ENCODE results near the gene SLC41A2. TPM values are rescaled to one million over a fixed set of nuclear protein-coding genes. Genes with fewer than 3 reads are reported as not detected.

The SLC41A2 gene
- total and polyA plus RNA-seq, 10 of the 15 experiments (the other 5 are each of a cell fraction or from before 2014, with no cell fraction given) = 3.5 to 19.0 (median 11.3) TPM

DNA sequence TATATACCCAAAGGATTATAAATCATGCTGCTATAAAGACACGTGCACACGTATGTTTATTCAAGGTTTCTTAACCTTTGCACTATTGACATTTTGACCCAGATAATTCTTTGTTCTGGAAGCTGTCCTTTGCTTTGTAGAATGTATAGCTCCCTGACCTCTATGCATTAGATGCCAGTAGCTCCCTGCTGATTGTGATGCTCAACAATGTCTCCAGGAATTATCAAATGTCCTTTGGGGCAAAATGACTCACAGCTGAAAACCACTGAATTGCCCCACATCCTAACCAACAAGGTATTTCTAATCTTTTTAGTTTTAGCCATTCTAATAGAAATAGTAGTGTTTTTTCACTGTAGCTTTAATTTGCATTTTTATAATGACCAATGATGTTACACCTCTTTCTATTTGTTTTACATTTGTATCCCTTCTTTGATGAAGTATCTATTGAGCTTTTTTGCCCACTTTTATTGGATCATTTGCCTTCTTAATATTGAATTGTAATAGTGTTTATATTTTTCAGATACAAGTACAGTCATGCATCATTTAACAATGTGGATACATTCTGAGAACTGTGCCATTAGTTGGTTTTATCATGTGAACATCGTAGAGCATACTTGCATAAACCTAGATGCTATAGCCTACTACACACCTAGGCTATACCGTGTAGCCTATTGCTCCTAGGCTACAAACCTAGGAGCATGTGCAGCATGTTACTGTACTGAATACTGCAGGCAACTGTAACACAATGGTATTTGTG lies 17.7 kb upstream of the SLC41A2 start (continued):
- TF ChIP-seq IKZF2 (IDR thresholded peaks at IDR 0.05) (no peak), JUNB (IDR thresholded peaks at IDR 0.05) (no peak), GABPA (IDR thresholded peaks at IDR 0.05; ENCODE audit: low read depth) (no peak), HDGF (IDR thresholded peaks at IDR 0.05) (no peak), FOXM1 (IDR thresholded peaks at IDR 0.05; ENCODE audit: low read depth, low read length) (no peak), SREBF2 (IDR thresholded peaks at IDR 0.05; ENCODE audit: low read length) (no peak)

DNA sequence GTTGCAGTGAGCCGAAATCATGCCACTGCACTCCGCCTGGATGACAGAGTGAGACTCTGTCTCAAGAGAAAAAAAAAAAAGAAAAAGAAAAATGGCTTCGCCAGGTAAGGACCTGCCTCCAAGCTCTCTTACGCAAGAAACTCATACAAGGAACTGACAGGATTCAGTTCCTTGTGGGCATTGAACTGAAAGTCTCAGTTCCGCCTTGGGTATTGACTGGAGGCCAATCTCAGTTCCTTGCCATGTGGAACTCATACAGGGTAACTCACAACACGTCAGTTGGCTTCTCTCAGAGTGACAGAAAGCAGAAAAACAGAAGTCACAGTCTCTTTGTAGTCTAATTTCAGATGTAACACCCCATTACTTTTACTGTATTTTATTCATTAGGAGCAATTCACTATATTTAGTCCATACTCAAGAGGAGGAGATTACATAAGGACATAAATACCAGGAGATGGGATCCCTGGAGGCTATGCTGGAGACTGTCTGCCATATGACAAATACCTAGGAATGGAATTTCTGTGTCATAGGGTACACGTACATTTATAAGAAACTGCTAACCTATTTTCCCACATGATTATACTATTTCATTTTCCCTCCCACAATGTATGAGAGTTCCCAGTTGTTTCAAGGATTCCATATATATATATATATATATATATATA lies 16.7 kb upstream of the SLC41A2 start:
- Histone ChIP-seq H3K27me3 (replicated peaks in 1 of 2; ENCODE audit: control insufficient read depth in 2 of 2, insufficient read depth in 2 of 2, low read length in 1 of 2) (no peaks in the 10 kb centered on the region), H4K20me1 (ENCODE audit: control insufficient read depth, insufficient read depth) (no peaks in the 10 kb centered on the region), H3K36me3 (ENCODE audit: control insufficient read depth in 2 of 2, insufficient read depth in 2 of 2, low read length in 1 of 2) (no peaks in the 10 kb centered on the region), H3K27ac (ENCODE audit: control insufficient read depth, insufficient read depth) (peak overlapping the region; percentile 59), H3K9ac (ENCODE audit: control insufficient read depth, insufficient read depth, low read length) (no peak overlapping the region; the same call in 1 of the 2 replicates), H3K4me1 (ENCODE audit: control insufficient read depth, insufficient read depth, low read length) (peaks cover 11% of the 10 kb centered on the region), H3K9me3 (replicated peaks; ENCODE audit: control insufficient read depth, insufficient read depth, low read length) (no peaks in the 10 kb centered on the region; the same call in 2 of the 3 replicates), H3K4me3 (no peak overlapping the region), H3K4me2 (ENCODE audit: control insufficient read depth, insufficient read depth) (peak overlapping the region; percentile 85), H2AFZ (ENCODE audit: control insufficient read depth, low read depth, low read length) (peak overlapping the region; percentile 45), H3K79me2 (ENCODE audit: control insufficient read depth, insufficient read depth, low read length) (no peaks in the 10 kb centered on the region)
- DNase-seq (ENCODE audit: low read depth, low spot score) = peak; percentile 97
- in situ Hi-C loops (cut with MboI) (no loop called here), intact Hi-C loops (cut with micrococcal nuclease; ENCODE audit: unreplicated experiment) (no loop called here)
- BruUV-seq (replicated peaks) = no TSS peak
- WGBS (ENCODE audit: insufficient coverage, insufficient replicate concordance, low lambda C conversion rate, missing lambda C conversion rate) = 14% methylated on average over 7 of the region's 7 CpGs
- FAIRE-seq = peak; percentile 99
- POLR2A ChIA-PET = interaction anchor here (0.6 to 1.0 kb wide), 3 partner anchors 16 to 45 kb away, joined by 3 to 5 read pairs (median 3); partner anchors contain the start of gene SLC41A2
- RAD21 ChIA-PET (ENCODE audit: unreplicated experiment) = interaction anchor here (1.2 kb wide), 1 partner anchor 45 kb away, joined by 4 read pairs; no protein-coding TSS in a partner anchor
- CTCF ChIA-PET = interaction anchor here (0.7 to 1.3 kb wide), 2 partner anchors 15 to 16 kb away, joined by 3 to 4 read pairs; no protein-coding TSS in a partner anchor
- ATAC-seq = peak; percentile 100
- SMC1A ChIA-PET (ENCODE audit: uncharacterized antibody, unreplicated experiment) = interaction anchor here (0.6 to 1.3 kb wide), 4 partner anchors 41 to 1521 kb away, joined by 3 to 4 read pairs (median 3); no protein-coding TSS in a partner anchor
- TF ChIP-seq, protein P1, sequence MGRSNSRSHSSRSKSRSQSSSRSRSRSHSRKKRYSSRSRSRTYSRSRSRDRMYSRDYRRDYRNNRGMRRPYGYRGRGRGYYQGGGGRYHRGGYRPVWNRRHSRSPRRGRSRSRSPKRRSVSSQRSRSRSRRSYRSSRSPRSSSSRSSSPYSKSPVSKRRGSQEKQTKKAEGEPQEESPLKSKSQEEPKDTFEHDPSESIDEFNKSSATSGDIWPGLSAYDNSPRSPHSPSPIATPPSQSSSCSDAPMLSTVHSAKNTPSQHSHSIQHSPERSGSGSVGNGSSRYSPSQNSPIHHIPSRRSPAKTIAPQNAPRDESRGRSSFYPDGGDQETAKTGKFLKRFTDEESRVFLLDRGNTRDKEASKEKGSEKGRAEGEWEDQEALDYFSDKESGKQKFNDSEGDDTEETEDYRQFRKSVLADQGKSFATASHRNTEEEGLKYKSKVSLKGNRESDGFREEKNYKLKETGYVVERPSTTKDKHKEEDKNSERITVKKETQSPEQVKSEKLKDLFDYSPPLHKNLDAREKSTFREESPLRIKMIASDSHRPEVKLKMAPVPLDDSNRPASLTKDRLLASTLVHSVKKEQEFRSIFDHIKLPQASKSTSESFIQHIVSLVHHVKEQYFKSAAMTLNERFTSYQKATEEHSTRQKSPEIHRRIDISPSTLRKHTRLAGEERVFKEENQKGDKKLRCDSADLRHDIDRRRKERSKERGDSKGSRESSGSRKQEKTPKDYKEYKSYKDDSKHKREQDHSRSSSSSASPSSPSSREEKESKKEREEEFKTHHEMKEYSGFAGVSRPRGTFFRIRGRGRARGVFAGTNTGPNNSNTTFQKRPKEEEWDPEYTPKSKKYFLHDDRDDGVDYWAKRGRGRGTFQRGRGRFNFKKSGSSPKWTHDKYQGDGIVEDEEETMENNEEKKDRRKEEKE (IDR thresholded peaks at IDR 0.05) = no peak
- TF ChIP-seq STAT1 (conservative IDR thresholded peaks at IDR 0.05) (no peak), KLF5 (IDR thresholded peaks at IDR 0.05; ENCODE audit: partially characterized antibody) (no peak), CHD4 (IDR thresholded peaks at IDR 0.05) (no peak), ZNF274 (IDR thresholded peaks at IDR 0.05; ENCODE audit: insufficient read depth, insufficient read length) (no peak)
- TF ChIP-seq, protein P2, sequence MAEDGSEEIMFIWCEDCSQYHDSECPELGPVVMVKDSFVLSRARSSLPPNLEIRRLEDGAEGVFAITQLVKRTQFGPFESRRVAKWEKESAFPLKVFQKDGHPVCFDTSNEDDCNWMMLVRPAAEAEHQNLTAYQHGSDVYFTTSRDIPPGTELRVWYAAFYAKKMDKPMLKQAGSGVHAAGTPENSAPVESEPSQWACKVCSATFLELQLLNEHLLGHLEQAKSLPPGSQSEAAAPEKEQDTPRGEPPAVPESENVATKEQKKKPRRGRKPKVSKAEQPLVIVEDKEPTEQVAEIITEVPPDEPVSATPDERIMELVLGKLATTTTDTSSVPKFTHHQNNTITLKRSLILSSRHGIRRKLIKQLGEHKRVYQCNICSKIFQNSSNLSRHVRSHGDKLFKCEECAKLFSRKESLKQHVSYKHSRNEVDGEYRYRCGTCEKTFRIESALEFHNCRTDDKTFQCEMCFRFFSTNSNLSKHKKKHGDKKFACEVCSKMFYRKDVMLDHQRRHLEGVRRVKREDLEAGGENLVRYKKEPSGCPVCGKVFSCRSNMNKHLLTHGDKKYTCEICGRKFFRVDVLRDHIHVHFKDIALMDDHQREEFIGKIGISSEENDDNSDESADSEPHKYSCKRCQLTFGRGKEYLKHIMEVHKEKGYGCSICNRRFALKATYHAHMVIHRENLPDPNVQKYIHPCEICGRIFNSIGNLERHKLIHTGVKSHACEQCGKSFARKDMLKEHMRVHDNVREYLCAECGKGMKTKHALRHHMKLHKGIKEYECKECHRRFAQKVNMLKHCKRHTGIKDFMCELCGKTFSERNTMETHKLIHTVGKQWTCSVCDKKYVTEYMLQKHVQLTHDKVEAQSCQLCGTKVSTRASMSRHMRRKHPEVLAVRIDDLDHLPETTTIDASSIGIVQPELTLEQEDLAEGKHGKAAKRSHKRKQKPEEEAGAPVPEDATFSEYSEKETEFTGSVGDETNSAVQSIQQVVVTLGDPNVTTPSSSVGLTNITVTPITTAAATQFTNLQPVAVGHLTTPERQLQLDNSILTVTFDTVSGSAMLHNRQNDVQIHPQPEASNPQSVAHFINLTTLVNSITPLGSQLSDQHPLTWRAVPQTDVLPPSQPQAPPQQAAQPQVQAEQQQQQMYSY (CRISPR knock-in tag; IDR thresholded peaks at IDR 0.05) = no peak
- TF ChIP-seq, protein P3, sequence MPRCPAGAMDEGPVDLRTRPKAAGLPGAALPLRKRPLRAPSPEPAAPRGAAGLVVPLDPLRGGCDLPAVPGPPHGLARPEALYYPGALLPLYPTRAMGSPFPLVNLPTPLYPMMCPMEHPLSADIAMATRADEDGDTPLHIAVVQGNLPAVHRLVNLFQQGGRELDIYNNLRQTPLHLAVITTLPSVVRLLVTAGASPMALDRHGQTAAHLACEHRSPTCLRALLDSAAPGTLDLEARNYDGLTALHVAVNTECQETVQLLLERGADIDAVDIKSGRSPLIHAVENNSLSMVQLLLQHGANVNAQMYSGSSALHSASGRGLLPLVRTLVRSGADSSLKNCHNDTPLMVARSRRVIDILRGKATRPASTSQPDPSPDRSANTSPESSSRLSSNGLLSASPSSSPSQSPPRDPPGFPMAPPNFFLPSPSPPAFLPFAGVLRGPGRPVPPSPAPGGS (IDR thresholded peaks at IDR 0.05; ENCODE audit: borderline replicate concordance, insufficient read depth, low read depth, low read length, poor library complexity, severe bottlenecking) = peak; percentile 73

Data from GM12878 (cell line).